Nephron progenitor cell (in vitro differentiated cells): ENCODE measurements around the gene CFAP73.

Experiments used
- DNase-seq: peaks from one replicate; pipeline ENCODE4 v3.0.0; 2021
- H3K27ac Mint-ChIP-seq: 2 replicates; pipeline ENCODE4 v1.8.0; 2021; ENCODE audit warnings: mild to moderate bottlenecking, moderate library complexity, mixed read lengths
- H3K27me3 Mint-ChIP-seq: 2 replicates; pipeline ENCODE4 v1.8.0; 2021; ENCODE audit warnings: mild to moderate bottlenecking, low read depth, mixed read lengths; ENCODE audit not compliant: poor library complexity
- H3K36me3 Mint-ChIP-seq: 2 replicates; pipeline ENCODE4 v1.8.0; 2021; ENCODE audit warnings: low read depth, mixed read lengths
- H3K4me1 Mint-ChIP-seq: 2 replicates; pipeline ENCODE4 v1.8.0; 2021; ENCODE audit warnings: mixed read lengths
- H3K4me3 Mint-ChIP-seq: 2 replicates; pipeline ENCODE4 v1.8.0; 2021; ENCODE audit warnings: mild to moderate bottlenecking, moderate library complexity, mixed read lengths
- H3K9me3 Mint-ChIP-seq: 2 replicates; pipeline ENCODE4 v1.8.0; 2021; ENCODE audit warnings: mild to moderate bottlenecking, moderate library complexity, mixed read lengths
- TF ChIP-seq, protein P1 (sequence below): fragments of 200-600 bp; sonication (generic); IDR thresholded peaks from 2 replicates; pipeline ENCODE4 v1.5.0; 2021; ENCODE audit warnings: antibody characterized with exemption

Gene CFAP73

GRCh38 chr12:113146999-113147398 lies 2.5 kb upstream of the CFAP73 start:
- H3K4me3 Mint-ChIP-seq: no peak overlapping the region
- H3K27me3 Mint-ChIP-seq: peaks cover 29% of the 10 kb centered on the region
- no peak overlapping the region for H3K27ac Mint-ChIP-seq
- H3K4me1 Mint-ChIP-seq: peaks cover 27% of the 10 kb centered on the region
- TF ChIP-seq, protein P1, sequence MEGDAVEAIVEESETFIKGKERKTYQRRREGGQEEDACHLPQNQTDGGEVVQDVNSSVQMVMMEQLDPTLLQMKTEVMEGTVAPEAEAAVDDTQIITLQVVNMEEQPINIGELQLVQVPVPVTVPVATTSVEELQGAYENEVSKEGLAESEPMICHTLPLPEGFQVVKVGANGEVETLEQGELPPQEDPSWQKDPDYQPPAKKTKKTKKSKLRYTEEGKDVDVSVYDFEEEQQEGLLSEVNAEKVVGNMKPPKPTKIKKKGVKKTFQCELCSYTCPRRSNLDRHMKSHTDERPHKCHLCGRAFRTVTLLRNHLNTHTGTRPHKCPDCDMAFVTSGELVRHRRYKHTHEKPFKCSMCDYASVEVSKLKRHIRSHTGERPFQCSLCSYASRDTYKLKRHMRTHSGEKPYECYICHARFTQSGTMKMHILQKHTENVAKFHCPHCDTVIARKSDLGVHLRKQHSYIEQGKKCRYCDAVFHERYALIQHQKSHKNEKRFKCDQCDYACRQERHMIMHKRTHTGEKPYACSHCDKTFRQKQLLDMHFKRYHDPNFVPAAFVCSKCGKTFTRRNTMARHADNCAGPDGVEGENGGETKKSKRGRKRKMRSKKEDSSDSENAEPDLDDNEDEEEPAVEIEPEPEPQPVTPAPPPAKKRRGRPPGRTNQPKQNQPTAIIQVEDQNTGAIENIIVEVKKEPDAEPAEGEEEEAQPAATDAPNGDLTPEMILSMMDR: no peak
- DNase-seq: no peak
- H3K9me3 Mint-ChIP-seq: peaks cover 14% of the 10 kb centered on the region
- H3K36me3 Mint-ChIP-seq: peaks cover 4% of the 10 kb centered on the region

DNA sequence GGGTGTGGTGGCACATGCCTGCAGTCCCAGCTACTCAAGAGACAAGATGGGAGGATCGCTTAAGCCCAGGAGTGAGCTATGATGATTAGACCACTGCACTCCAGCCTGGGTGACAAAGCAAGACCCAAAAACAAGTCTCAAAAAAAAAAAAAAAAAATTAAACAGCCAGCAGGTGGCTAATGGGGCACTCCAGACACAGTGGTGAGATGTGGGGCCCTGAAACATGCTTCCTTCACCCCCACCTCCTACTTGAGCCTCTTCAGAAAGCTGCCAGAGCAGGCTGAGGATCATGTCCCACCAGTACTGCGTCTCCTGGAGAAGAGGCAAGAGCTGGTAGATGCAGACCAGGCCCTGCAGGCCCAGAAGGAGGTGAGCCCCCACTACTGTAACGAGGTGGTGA lies 2.1 kb downstream of the CFAP73 start:
- peaks cover 8% of the 10 kb centered on the region for H3K9me3 Mint-ChIP-seq
- H3K27me3 Mint-ChIP-seq: peaks cover 72% of the 10 kb centered on the region
- no peak for DNase-seq
- TF ChIP-seq, protein P1: no peak
- H3K4me3 Mint-ChIP-seq: no peak overlapping the region
- H3K36me3 Mint-ChIP-seq: peaks cover 9% of the 10 kb centered on the region
- no peak overlapping the region for H3K27ac Mint-ChIP-seq
- peaks cover 21% of the 10 kb centered on the region for H3K4me1 Mint-ChIP-seq

GRCh38 chr12:113152196-113152834 lies 2.8 kb downstream of the CFAP73 start:
- Mint-ChIP-seq H3K27ac (no peak overlapping the region), H3K36me3 (peaks cover 13% of the 10 kb centered on the region), H3K9me3 (peaks cover 3% of the 10 kb centered on the region), H3K4me1 (peaks cover 21% of the 10 kb centered on the region), H3K27me3 (peaks cover 78% of the 10 kb centered on the region), H3K4me3 (peak overlapping the region; percentile 73)
- TF ChIP-seq, protein P1: no peak
- DNase-seq: no peak

DNA sequence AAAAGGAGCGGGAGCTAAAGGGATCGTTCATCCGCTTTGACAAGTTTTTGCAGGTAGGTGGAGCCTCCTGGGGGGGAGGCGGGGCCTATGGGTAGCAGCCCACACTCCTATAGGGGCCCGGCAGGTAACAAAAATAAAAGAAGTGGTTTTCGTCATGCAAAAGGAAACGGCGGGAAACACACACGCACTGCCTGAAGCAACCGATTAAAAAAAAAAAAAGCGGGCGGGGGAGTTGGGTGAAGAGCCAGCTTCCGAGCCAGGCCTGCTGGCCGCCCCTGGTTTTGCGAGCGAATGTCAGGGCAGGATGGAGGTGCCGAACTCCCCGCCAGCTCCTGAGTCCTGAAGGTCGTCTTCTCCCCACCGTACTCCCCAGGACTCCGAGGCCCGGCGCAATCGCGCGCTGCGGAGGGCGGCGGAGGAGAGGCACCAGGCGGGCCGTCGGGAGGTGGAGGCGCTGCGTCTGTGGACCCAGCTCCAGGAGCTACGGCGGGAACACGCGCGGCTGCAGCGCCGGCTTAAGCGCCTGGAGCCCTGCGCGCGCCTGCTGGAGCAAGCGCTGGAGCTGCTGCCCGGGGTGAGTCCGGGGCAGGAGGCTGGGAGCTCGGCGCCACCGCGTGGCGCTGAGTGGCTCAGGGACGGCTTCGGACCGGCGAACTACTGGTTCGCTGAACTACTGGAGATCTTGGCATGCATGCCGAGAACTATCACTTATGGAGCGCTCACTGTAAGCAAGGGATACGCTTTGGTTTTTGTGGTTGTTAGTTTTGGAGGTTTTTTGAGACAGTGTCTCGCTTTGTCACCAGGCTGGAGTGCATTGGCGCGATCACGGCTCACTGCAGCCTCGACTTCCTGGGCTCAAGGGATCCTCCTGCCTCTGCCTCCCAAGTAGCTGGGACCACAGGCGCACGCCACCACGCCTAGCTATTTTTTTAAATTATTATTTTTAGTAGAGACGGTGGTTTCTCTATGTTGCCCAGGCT lies 3.6 kb downstream of the CFAP73 start:
- peaks cover 19% of the 10 kb centered on the region for H3K36me3 Mint-ChIP-seq
- TF ChIP-seq, protein P1: no peak
- H3K9me3 Mint-ChIP-seq: no peaks in the 10 kb centered on the region
- peaks cover 85% of the 10 kb centered on the region for H3K27me3 Mint-ChIP-seq
- DNase-seq: peak; percentile 68
- no peak overlapping the region for H3K27ac Mint-ChIP-seq
- H3K4me3 Mint-ChIP-seq: peak overlapping the region; percentile 73
- peaks cover 21% of the 10 kb centered on the region for H3K4me1 Mint-ChIP-seq

DNA sequence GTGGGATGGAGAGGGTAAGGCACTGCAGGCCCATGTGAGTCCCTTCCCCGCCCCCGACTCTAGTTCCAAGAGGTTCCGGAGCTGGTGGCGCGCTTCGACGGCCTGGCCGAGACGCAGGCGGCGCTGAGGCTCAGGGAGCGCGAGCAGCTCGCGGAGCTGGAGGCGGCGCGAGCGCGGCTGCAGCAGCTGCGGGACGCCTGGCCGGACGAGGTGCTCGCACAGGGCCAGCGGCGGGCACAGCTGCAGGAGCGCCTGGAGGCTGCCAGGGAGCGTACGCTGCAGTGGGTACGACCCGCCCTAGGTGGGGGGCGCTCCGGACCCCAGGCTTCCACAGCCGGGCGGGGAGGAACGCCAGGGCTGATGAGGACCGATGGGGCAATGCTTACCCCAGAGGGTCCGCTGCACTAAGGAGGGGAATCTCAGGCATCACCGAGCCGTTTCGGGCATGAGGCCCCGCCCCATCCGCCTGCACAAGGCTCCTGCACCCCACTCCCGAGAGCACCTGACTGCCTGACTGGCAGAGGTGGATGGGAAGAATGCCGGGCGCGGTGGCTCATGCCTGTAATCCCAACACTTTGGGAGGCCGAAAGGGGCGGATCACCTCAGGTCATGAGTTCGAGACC lies 4.9 kb downstream of the CFAP73 start:
- DNase-seq: peak; percentile 64
- TF ChIP-seq, protein P1: no peak
- H3K36me3 Mint-ChIP-seq: peaks cover 26% of the 10 kb centered on the region
- H3K9me3 Mint-ChIP-seq: no peaks in the 10 kb centered on the region
- no peak overlapping the region for H3K27ac Mint-ChIP-seq
- peaks cover 87% of the 10 kb centered on the region for H3K27me3 Mint-ChIP-seq
- H3K4me1 Mint-ChIP-seq: peaks cover 21% of the 10 kb centered on the region
- peak overlapping the region; percentile 34 for H3K4me3 Mint-ChIP-seq
